ENCODE measurements around the gene CNKSR1.

CNKSR1 gene

DNA sequence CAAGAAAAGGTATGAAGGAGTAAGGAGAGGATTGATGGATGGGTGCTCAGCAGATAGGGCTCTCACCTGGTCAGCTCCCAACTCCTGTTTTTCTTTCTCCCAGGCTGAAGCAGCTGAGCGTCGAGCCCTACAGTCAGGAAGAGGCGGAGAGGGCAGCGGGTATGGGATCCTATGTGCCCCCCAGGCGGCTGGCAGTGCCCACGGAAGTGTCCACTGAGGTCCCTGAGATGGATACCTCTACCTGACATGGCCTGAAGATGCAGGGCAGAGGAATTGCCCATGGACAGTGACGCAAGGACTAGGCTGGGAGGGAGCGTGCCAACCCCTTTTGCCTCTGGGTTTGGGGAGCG is 6.8 kb upstream of the CNKSR1 start:
- Histone ChIP-seq H3K36me3 (replicated peaks; ENCODE audit: insufficient read depth, low read length) (no peaks in the 10 kb centered on the region), H3K9me3 (replicated peaks; ENCODE audit: insufficient read depth, low read length) (no peaks in the 10 kb centered on the region), H2AFZ (ENCODE audit: low read length) (peak overlapping the region; percentile 94), H3F3A (ENCODE audit: insufficient read depth, low read length) (no peaks in the 10 kb centered on the region), H3K9ac (ENCODE audit: low read length) (peak overlapping the region; percentile 90), H3K27ac (ENCODE audit: low read length) (no peak overlapping the region), H3K27me3 (replicated peaks; ENCODE audit: insufficient read depth, low read length) (no peaks in the 10 kb centered on the region; the same call in 1 of the 2 replicates), H3K4me2 (ENCODE audit: low read depth, low read length) (peak overlapping the region; percentile 94), H4K20me1 (ENCODE audit: insufficient read depth, low read length) (no peaks in the 10 kb centered on the region), H3K4me3 (ENCODE audit: low read length) (peak overlapping the region; percentile 90), H3K79me2 (ENCODE audit: low read length) (peaks cover 14% of the 10 kb centered on the region), H3K9me2 (replicated peaks; ENCODE audit: insufficient read depth, low read length) (no peaks in the 10 kb centered on the region), H3K4me1 (ENCODE audit: low read length) (peaks cover 6% of the 10 kb centered on the region; the same call in 1 of the 2 replicates)
- no peak for DNase-seq
- TF ChIP-seq EZH2phosphoT487 (IDR thresholded peaks at IDR 0.05; ENCODE audit: low read length) (no peak), EZH2 (optimal IDR thresholded peaks at IDR 0.05; ENCODE audit: low read depth, low read length) (no peak)
- TF ChIP-seq, protein P1, sequence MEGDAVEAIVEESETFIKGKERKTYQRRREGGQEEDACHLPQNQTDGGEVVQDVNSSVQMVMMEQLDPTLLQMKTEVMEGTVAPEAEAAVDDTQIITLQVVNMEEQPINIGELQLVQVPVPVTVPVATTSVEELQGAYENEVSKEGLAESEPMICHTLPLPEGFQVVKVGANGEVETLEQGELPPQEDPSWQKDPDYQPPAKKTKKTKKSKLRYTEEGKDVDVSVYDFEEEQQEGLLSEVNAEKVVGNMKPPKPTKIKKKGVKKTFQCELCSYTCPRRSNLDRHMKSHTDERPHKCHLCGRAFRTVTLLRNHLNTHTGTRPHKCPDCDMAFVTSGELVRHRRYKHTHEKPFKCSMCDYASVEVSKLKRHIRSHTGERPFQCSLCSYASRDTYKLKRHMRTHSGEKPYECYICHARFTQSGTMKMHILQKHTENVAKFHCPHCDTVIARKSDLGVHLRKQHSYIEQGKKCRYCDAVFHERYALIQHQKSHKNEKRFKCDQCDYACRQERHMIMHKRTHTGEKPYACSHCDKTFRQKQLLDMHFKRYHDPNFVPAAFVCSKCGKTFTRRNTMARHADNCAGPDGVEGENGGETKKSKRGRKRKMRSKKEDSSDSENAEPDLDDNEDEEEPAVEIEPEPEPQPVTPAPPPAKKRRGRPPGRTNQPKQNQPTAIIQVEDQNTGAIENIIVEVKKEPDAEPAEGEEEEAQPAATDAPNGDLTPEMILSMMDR (IDR thresholded peaks at IDR 0.05; ENCODE audit: low read length), result no peak

GRCh38 chr1:26171084-26172072 is 5.9 kb upstream of the CNKSR1 start, which contains the start of gene ZNF593OS:
Gene ZNF593OS, minus strand, starts transcription at chr1:26171832. Its CDS starts 171 bp downstream, at chr1:26171661.
- H2AFZ ChIP-seq (ENCODE audit: low read length), result no peak within 1 kb of the TSS
- peaks cover 6% of the 10 kb centered on the region; the same call in 1 of the 2 replicates for H3K4me1 ChIP-seq (ENCODE audit: low read length)
- H4K20me1 ChIP-seq (ENCODE audit: insufficient read depth, low read length), result no peaks in the 10 kb centered on the region
- H3K4me2 ChIP-seq (ENCODE audit: low read depth, low read length), result peak within 1 kb of the TSS; percentile 94; the same call in 1 of the 2 replicates
- H3K36me3 ChIP-seq (replicated peaks; ENCODE audit: insufficient read depth, low read length), result no peaks in the 10 kb centered on the region
- H3K27me3 ChIP-seq (replicated peaks; ENCODE audit: insufficient read depth, low read length), result no peaks in the 10 kb centered on the region; the same call in 1 of the 2 replicates
- H3F3A ChIP-seq (ENCODE audit: insufficient read depth, low read length), result no peaks in the 10 kb centered on the region
- TF ChIP-seq EZH2 (optimal IDR thresholded peaks at IDR 0.05; ENCODE audit: low read depth, low read length) (no peak), EZH2phosphoT487 (IDR thresholded peaks at IDR 0.05; ENCODE audit: low read length) (no peak)
- TF ChIP-seq, protein P1 (IDR thresholded peaks at IDR 0.05; ENCODE audit: low read length), result no peak
- peaks cover 14% of the 10 kb centered on the region for H3K79me2 ChIP-seq (ENCODE audit: low read length)
- H3K27ac ChIP-seq (ENCODE audit: low read length), result no peak within 1 kb of the TSS
- peak within 1 kb of the TSS; percentile 90 for H3K4me3 ChIP-seq (ENCODE audit: low read length)
- no peak for DNase-seq
- H3K9ac ChIP-seq (ENCODE audit: low read length), result no peak within 1 kb of the TSS; the same call in 1 of the 2 replicates
- H3K9me2 ChIP-seq (replicated peaks; ENCODE audit: insufficient read depth, low read length), result no peaks in the 10 kb centered on the region
- no peaks in the 10 kb centered on the region for H3K9me3 ChIP-seq (replicated peaks; ENCODE audit: insufficient read depth, low read length)

- H3K4me1 ChIP-seq (ENCODE audit: low read length), result peaks cover 10% of the 10 kb centered on the region
- H3K79me2 ChIP-seq (ENCODE audit: low read length), result peaks cover 19% of the 10 kb centered on the region
- no peaks in the 10 kb centered on the region for H4K20me1 ChIP-seq (ENCODE audit: insufficient read depth, low read length)
- H3K9ac ChIP-seq (ENCODE audit: low read length), result no peak overlapping the region
- H3K27me3 ChIP-seq (replicated peaks; ENCODE audit: insufficient read depth, low read length), result no peaks in the 10 kb centered on the region
- H3K9me2 ChIP-seq (replicated peaks; ENCODE audit: insufficient read depth, low read length), result no peaks in the 10 kb centered on the region
- H3K36me3 ChIP-seq (replicated peaks; ENCODE audit: insufficient read depth, low read length), result no peaks in the 10 kb centered on the region
- no peak overlapping the region for H3K4me2 ChIP-seq (ENCODE audit: low read depth, low read length)
- DNase-seq, result no peak
- no peak overlapping the region for H3K4me3 ChIP-seq (ENCODE audit: low read length)
- H3K9me3 ChIP-seq (replicated peaks; ENCODE audit: insufficient read depth, low read length), result no peaks in the 10 kb centered on the region
- H3K27ac ChIP-seq (ENCODE audit: low read length), result no peak overlapping the region
- H2AFZ ChIP-seq (ENCODE audit: low read length), result no peak overlapping the region
- H3F3A ChIP-seq (ENCODE audit: insufficient read depth, low read length), result no peaks in the 10 kb centered on the region
- TF ChIP-seq, protein P1 (IDR thresholded peaks at IDR 0.05; ENCODE audit: low read length), result no peak
- no peak for TF ChIP-seq EZH2phosphoT487 (IDR thresholded peaks at IDR 0.05; ENCODE audit: low read length)
- TF ChIP-seq EZH2 (optimal IDR thresholded peaks at IDR 0.05; ENCODE audit: low read depth, low read length), result no peak
Observed at GRCh38 chr1:26175346-26175745, 1.9 kb upstream of the CNKSR1 start.
